ENCODE measurements around the gene NEAT1. TPM values are rescaled to one million over a fixed set of nuclear protein-coding genes. Genes with fewer than 3 reads are reported as not detected.

NEAT1 gene
- total and polyA plus RNA-seq, 9 of the 15 experiments (the other 6 are each of a cell fraction or from before 2014, with no cell fraction given), result 20.1 to 389 (median 62.8) TPM

GRCh38 chr11:65493367-65494176 is 71.0 kb downstream of the NEAT1 start:
- intact Hi-C loops (cut with micrococcal nuclease), result no loop called here
- peak; percentile 4 for ATAC-seq
- peak overlapping the region; percentile 4 for H3K4me3 ChIP-seq
- TF ChIP-seq HNRNPLL (IDR thresholded peaks at IDR 0.05; ENCODE audit: low read depth, low read length, poor library complexity, severe bottlenecking) (peak; percentile 93), CXXC5 (CRISPR knock-in tag; IDR thresholded peaks at IDR 0.05) (peak; percentile 44; the same call in 1 of the 2 replicates), EZH2 (IDR thresholded peaks at IDR 0.05; ENCODE audit: borderline replicate concordance, low read depth, low read length) (no peak), SMARCA4 (IDR thresholded peaks at IDR 0.05) (peak; percentile 40; the same call in 1 of the 2 replicates), HINFP (tag; conservative IDR thresholded peaks at IDR 0.05; ENCODE audit: low read depth) (no peak), RBBP5 (IDR thresholded peaks at IDR 0.05; ENCODE audit: borderline replicate concordance, insufficient read depth, low read length, poor library complexity, severe bottlenecking) (peak; percentile 16), GABPB1 (CRISPR knock-in tag; IDR thresholded peaks at IDR 0.05) (peak; percentile 44; the same call in 1 of the 2 replicates), NFE2 (IDR thresholded peaks at IDR 0.05; ENCODE audit: low read depth) (peak; percentile 40; the same call in 1 of the 2 replicates), TSC22D4 (tag; IDR thresholded peaks at IDR 0.05) (no peak), ILF3 (IDR thresholded peaks at IDR 0.05; ENCODE audit: borderline replicate concordance) (no peak), NCOA4 (IDR thresholded peaks at IDR 0.05; ENCODE audit: partially characterized antibody) (no peak), CTCF (IDR thresholded peaks at IDR 0.05 in 2 of 3, conservative IDR thresholded peaks at IDR 0.05 in 1 of 3; ENCODE audit: insufficient read depth in 2 of 3, low read depth in 1 of 3, low read length in 3 of 3) (no peak), KLF6 (CRISPR knock-in tag; IDR thresholded peaks at IDR 0.05; ENCODE audit: borderline replicate concordance) (0 out of 2 replicates have a peak, but pooled peaks have one; percentile 10), CAMTA2 (CRISPR knock-in tag; conservative IDR thresholded peaks at IDR 0.05) (0 out of 2 replicates have a peak, but pooled peaks have one; percentile 41), NRF1 (conservative IDR thresholded peaks at IDR 0.05 in 1 of 2, IDR thresholded peaks at IDR 0.05 in 1 of 2) (peak; percentile 40 to 45; a peak in 3 of 4 replicates), BRD9 (IDR thresholded peaks at IDR 0.05; ENCODE audit: low read depth, partially characterized antibody) (peak; percentile 9), SLC30A9 (CRISPR knock-in tag; IDR thresholded peaks at IDR 0.05) (no peak), FOSL1 (tag; conservative IDR thresholded peaks at IDR 0.05) (peak; percentile 50; the same call in 1 of the 2 replicates)

More at GRCh38 chr11:65493367-65494176, 71.0 kb downstream of the NEAT1 start:
- in situ Hi-C loops (cut with MboI), result no loop called here
- H3K9me3 ChIP-seq (replicated peaks; ENCODE audit: control insufficient read depth, insufficient read depth, low read depth, low read length), result no peaks in the 10 kb centered on the region
- no TSS peak for BruUV-seq (replicated peaks)
- peak overlapping the region; percentile 81 for H3K4me2 ChIP-seq (ENCODE audit: insufficient read depth, low read length)
- H2AFZ ChIP-seq (ENCODE audit: low read depth, low read length), result peak overlapping the region; percentile 86
- POLR2A ChIA-PET, result interaction anchor here (0.5 to 27.6 kb wide), 10 partner anchors 9 to 527 kb away, joined by 3 to 2118 read pairs (median 6); partner anchors contain the start of genes FOSL1, MALAT1 and NEAT1
- 13% methylated on average over 12 of the region's 12 CpGs for whole genome bisulfite sequencing (ENCODE audit: insufficient coverage, low coverage, missing lambda C conversion rate)
- H4K20me1 ChIP-seq (replicated peaks; ENCODE audit: control insufficient read depth, insufficient read depth, low read length), result no peaks in the 10 kb centered on the region
- peak in 2 of 4 experiments; percentile 55 to 85 for DNase-seq (ENCODE audit: extremely low read depth in 1 of 4, low spot score in 3 of 4)
- peak overlapping the region; percentile 71 to 88; a peak in 3 of 4 replicates for H3K9ac ChIP-seq (ENCODE audit: insufficient read depth in 1 of 2, low read depth in 2 of 2, low read length in 2 of 2)
- H3K27me3 ChIP-seq (ENCODE audit: control insufficient read depth in 2 of 2, insufficient read depth in 2 of 2, low read length in 2 of 2), result no peaks in the 10 kb centered on the region
- H3K4me1 ChIP-seq (replicated peaks in 1 of 2; ENCODE audit: control insufficient read depth in 2 of 2, insufficient read depth in 2 of 2, low read length in 2 of 2), result peaks cover 73% of the 10 kb centered on the region in 2 experiments
- FAIRE-seq, result peak; percentile 85
- H3K27ac ChIP-seq (ENCODE audit: extremely low read depth, low read depth, low read length), result peak overlapping the region; percentile 84
- peaks cover 71% of the 10 kb centered on the region for H3K79me2 ChIP-seq (ENCODE audit: control insufficient read depth, insufficient read depth, low read length)
- no peaks in the 10 kb centered on the region for H3K36me3 ChIP-seq (ENCODE audit: control insufficient read depth, insufficient read depth, low read length)
- no peaks in the 10 kb centered on the region for H3K9me1 ChIP-seq (ENCODE audit: control insufficient read depth, insufficient read depth, low read length)
- CTCF ChIA-PET (ENCODE audit: low intra/inter-chr PET ratio), result interaction anchor here (1.1 kb wide), 1 partner anchor 61 kb away, joined by 4 read pairs; no protein-coding TSS in a partner anchor

All from K562 (cell line).